Psoas muscle (tissue), 8 donors: ENCODE data around the gene TMTC2. TPM values are rescaled to one million over a fixed set of nuclear protein-coding genes. Genes with fewer than 3 reads are reported as not detected.
"Not testable (repeated sequence)": the region's sequence is repeated elsewhere in the genome, so short reads cannot be mapped to it uniquely, and the experiment has no call there.

Source experiments
- ATAC-seq, 4 donors: fragments of 200-7000 bp; cut with Tn5 transposase; one replicate each; pipeline ENCODE4 v1.9.1; 2020; ENCODE audit warnings: moderate library complexity in 3 of 4, mild to moderate bottlenecking in 2 of 4
- DNase-seq, 2 donors: peaks; one replicate each; pipeline ENCODE4 v3.0.0-alpha.2; 2020
- H3K27ac ChIP-seq: fragments of 200-600 bp; one replicate; pipeline ENCODE4 v1.8.0; 2022
- H3K27me3 ChIP-seq, 3 donors: fragments of 200-600 bp in 1 of 3; one replicate each; pipeline versions ENCODE4 v1.6.1 to v1.8.0; 2013 to 2022; ENCODE audit warnings: low read length in 2 of 3, mild to moderate bottlenecking in 2 of 3, moderate library complexity in 1 of 3; ENCODE audit not compliant: insufficient read depth in 3 of 3
- H3K36me3 ChIP-seq, 2 donors: fragments of 200-600 bp in 1 of 2; one replicate each; pipeline versions ENCODE4 v1.6.1 to v1.8.0; 2013 to 2022; ENCODE audit warnings: low read depth in 1 of 2, mild to moderate bottlenecking in 1 of 2, moderate library complexity in 1 of 2; ENCODE audit not compliant: insufficient read depth in 1 of 2
- H3K4me1 ChIP-seq: fragments of 200-600 bp; one replicate; pipeline ENCODE4 v1.8.0; 2022
- H3K4me3 ChIP-seq: fragments of 200-600 bp; one replicate; pipeline ENCODE4 v1.8.0; 2022; ENCODE audit warnings: mild to moderate bottlenecking
- H3K9me3 ChIP-seq: fragments of 200-600 bp; one replicate; pipeline ENCODE4 v1.8.0; 2022
- CTCF ChIP-seq: fragments of 200-600 bp; IDR thresholded peaks from one replicate; pipeline ENCODE4 v1.8.0; 2022; ENCODE audit warnings: antibody characterized with exemption
- WGBS, 3 donors: extraction: QIAGEN DNeasy Blood & Tissue Kit; methylation state at CpG; one replicate each; pipeline versions ENCODE4 v1.1.6 to v1.1.7; 2013; 5-methylcytosine and 5-hydroxymethylcytosine counted together
- intact Hi-C, 2 donors: fragments of 100-400 bp; cut with DNase I; formaldehyde crosslinking; loops; one replicate each; pipeline versions ENCODE4 v1.11.0 to v1.14.2; 2022
- polyA plus RNA-seq, 3 donors: library from polyadenylated mRNA; stranded (reverse); fragments of 200-250 nt; gene quantifications; one replicate each; pipeline ENCODE4 v1.2.3, GENCODE V29; 2013
- total RNA-seq, 4 donors: library from RNA; stranded (reverse); fragmentation: NEBNext Ultra II Directional in 2 of 4; extraction: Animal tissue kit (Norgen Biotek cat#: 25700) in 2 of 4; gene quantifications; one replicate each; pipeline versions ENCODE4 v1.2.1 to v1.2.4, GENCODE V29; 2021 to 2023
- donor health status: healthy with polysubstance abuse.
- donor health status: DM: no; HTN: no; CAD: no; lungs with moderate emphysema.
- donor health status: Bipolar disorder and iron deficiency.
- donor health status: healthy.
- donor health status: DM: yes; HTN: yes; CAD: no.
- donor health status: DM: no; HTN: no; CAD: no.
- donor health status: DM: no; HTN: no; CAD: no.
- donor health status: DM: yes; HTN: yes; CAD: no.

TMTC2 gene
- total and polyA plus RNA-seq, 7 donors: 0.85 to 2.7 (median 1.8) TPM

GRCh38 chr12:82838827-82839226 lies 152.1 kb downstream of the TMTC2 start:
- no peaks in the 10 kb centered on the region for H3K9me3 ChIP-seq
- no peaks in the 10 kb centered on the region for H3K36me3 ChIP-seq
- no peak overlapping the region for H3K4me3 ChIP-seq
- WGBS, 3 donors: 85 to 94% (median 91%) methylated on average over 1 of the region's 1 CpG
- no peak for TF ChIP-seq CTCF
- no peaks in the 10 kb centered on the region for H3K4me1 ChIP-seq
- H3K27ac ChIP-seq: no peak overlapping the region
- ATAC-seq (no peak), DNase-seq (no peak)
- H3K27me3 ChIP-seq: no peaks in the 10 kb centered on the region
- intact Hi-C loops: no loop called here

DNA sequence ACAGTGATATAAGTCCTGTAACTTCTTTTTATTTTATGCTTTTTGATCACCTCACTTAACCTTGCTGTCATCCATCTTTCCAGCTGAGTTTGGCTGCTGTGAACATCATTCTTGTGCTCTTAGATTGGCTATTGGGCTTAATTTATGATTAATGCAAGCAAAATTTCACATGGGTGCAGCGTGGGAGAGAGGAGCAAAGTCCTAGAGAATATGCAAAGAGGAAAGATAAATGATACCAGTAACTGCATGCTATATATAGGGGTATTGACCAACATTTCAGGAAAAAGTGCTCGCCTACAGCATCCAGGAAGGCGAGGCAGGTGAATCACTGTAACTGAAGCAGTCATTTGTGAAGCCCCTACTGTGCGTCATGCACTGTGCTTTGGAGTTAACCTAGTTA lies 153.1 kb downstream of the TMTC2 start:
- WGBS, 3 donors: 91 to 94% (median 92%) methylated on average over 4 of the region's 4 CpGs
- Histone ChIP-seq H3K36me3 (no peaks in the 10 kb centered on the region), H3K4me1 (no peaks in the 10 kb centered on the region), H3K9me3 (no peaks in the 10 kb centered on the region), H3K4me3 (no peak overlapping the region), H3K27me3 (no peaks in the 10 kb centered on the region), H3K27ac (no peak overlapping the region)
- no peak for TF ChIP-seq CTCF
- DNase-seq: no peak
- ATAC-seq: no peak
- intact Hi-C loops: no loop called here

DNA sequence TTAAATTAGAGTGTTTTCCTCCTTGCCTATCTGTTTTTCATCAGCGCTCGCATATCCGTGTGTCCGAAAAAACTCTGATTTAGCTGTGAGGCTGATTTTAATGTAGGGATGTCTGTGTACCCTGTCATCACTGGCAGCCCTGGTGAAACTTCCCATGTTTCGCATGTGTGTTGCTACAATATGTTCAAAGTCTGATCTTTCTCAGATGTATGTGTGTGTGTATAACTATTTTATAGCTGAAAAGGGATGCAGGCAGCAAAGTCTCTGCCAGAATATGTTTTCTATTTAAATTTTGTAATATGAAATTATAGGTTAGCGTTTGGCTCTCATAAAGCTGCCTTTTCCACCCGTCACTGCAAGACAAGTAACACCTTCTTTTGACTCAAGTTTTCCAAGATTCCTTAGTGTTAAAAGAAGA lies 154.8 kb downstream of the TMTC2 start:
- DNase-seq (no peak), ATAC-seq (no peak)
- H3K27ac ChIP-seq: no peak overlapping the region
- no peaks in the 10 kb centered on the region for H3K36me3 ChIP-seq
- no peaks in the 10 kb centered on the region for H3K27me3 ChIP-seq
- WGBS, 3 donors: 74 to 83% (median 75%) methylated on average over 7 of the region's 7 CpGs
- no peaks in the 10 kb centered on the region for H3K9me3 ChIP-seq
- H3K4me1 ChIP-seq: no peaks in the 10 kb centered on the region
- H3K4me3 ChIP-seq: no peak overlapping the region
- intact Hi-C loops: no loop called here
- TF ChIP-seq CTCF: no peak

DNA sequence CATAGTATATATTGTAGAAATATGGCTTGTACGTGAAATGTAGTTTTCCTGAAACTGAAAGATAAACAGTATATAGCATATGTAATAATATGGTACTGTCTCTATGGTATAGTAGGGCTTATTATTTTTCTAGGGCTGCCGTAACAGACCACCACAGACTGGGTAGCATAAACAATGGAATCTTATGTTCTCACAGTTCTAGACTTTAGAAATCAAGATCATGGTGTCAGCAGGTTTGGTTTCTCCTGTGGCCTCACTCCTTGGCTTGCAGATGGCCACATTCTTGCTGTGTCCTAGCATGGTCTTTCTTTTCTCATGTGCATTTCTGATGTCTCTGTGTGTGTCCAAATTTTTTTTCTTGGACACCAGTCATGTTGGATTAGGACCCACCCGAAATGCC lies 155.8 kb downstream of the TMTC2 start:
- Histone ChIP-seq H3K27ac (no peak overlapping the region), H3K4me1 (no peaks in the 10 kb centered on the region), H3K4me3 (no peak overlapping the region), H3K9me3 (no peaks in the 10 kb centered on the region), H3K27me3 (no peaks in the 10 kb centered on the region), H3K36me3 (no peaks in the 10 kb centered on the region)
- no peak for ATAC-seq
- intact Hi-C loops: no loop called here
- no peak for DNase-seq
- TF ChIP-seq CTCF: no peak
- 86 to 94% (median 89%) methylated on average over 3 of the region's 3 CpGs for WGBS, 3 donors

- DNase-seq, H3K4me1 ChIP-seq, intact Hi-C loops, H3K9me3 ChIP-seq, ATAC-seq, H3K4me3 ChIP-seq, H3K36me3 ChIP-seq, H3K27ac ChIP-seq, H3K27me3 ChIP-seq: not testable (repeated sequence)
- 94 to 96% (median 95%) methylated on average over 6 to 7 of the region's 7 CpGs for WGBS, 3 donors
Measured at GRCh38 chr12:82845076-82845475, 158.4 kb downstream of the TMTC2 start.
